ENCODE measurements around the gene NEUROD1. TPM values are rescaled to one million over a fixed set of nuclear protein-coding genes. Genes with fewer than 3 reads are reported as not detected.

Gene NEUROD1
- polyA plus RNA-seq, 1 donor, result not detected

DNA sequence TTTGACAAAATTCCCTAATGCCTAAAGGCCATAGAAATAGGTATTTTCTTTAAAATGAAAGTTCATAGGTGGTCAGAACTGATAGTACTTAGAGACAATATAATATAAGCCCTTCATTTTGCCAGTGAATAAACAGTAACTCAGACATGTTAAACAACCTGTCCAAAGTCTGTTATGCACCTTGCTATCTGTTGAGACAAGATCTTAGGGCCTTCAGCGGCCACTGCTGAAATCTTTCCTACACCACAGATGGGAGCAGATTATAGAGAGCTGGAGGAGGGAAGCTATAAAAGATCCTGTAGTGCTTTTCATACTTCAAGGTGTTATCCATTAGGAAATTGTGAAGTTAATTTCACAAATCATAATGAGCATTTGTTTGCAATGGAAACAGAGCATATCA is 37.2 kb downstream of the NEUROD1 start:
- DNase-seq (ENCODE audit: low read depth), result no peak

DNA sequence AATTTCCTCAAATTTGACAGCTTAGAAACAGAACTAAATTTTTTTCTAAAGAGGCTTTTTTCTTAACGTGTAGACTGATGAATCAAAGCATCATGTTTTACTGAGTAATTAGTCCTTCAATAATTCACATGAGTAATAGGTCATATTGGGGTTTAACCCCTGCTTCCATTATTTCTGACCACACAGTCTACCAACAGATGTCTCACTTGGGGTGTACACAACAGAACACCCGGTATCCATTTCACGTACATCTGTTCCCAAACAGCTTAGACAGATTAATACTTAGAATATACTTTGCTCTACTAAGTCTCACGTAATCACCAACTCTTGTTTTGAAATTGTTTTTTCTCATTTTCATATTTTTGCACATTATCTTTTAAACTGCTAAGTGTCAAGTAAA is 38.2 kb downstream of the NEUROD1 start:
- no peak for DNase-seq (ENCODE audit: low read depth)

DNA sequence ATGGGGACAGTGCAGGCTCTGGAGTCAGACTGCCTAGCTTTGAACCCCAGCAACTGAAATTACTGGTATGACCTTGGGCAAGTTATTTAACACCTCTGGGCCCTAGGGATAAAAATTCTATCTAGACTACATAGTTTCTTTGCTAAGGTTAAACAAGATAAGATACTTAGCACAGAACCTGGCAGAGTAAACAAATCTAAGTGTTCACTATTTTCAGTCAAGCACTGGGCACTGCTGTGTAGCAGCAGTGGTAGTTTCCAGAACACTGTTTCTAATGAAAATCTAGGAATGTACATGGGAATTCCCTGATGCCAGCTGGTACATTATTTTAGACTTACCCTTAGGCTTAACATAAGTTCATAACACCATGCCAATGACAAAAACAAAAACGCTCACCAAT is 40.6 kb downstream of the NEUROD1 start:
- DNase-seq (ENCODE audit: low read depth), result no peak

DNA sequence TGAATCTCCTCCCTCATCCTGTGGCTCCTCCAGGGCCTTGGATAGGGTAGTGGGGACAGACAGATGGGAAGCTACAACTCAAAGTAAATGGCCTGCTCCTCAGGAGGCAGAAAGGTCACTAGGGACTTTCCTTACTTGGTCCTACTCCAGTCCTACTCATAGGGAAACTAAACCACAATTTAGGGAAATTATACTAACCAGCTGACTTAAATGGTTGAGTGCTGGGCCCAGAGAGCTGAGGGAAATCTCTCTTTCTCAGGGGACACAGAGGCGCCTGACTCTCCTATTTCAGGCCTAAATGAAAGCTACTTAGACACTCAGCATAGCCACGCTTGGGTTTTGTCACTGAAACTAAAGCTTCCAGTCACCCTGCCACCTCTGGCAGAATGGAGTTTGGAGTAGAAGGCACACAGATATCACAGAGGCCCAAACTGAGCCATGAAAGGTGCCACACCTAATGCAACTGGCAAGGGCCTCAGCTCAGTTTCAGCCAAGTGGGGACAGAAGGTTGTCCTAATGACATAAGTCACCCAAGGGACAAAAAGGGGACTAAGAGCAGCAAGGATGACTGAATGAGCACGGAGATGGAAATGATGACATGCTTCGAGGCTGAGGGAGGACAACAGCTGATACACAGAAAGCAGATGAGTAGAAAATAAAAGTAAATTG is 47.5 kb downstream of the NEUROD1 start:
- DNase-seq (ENCODE audit: low read depth), result no peak

DNA sequence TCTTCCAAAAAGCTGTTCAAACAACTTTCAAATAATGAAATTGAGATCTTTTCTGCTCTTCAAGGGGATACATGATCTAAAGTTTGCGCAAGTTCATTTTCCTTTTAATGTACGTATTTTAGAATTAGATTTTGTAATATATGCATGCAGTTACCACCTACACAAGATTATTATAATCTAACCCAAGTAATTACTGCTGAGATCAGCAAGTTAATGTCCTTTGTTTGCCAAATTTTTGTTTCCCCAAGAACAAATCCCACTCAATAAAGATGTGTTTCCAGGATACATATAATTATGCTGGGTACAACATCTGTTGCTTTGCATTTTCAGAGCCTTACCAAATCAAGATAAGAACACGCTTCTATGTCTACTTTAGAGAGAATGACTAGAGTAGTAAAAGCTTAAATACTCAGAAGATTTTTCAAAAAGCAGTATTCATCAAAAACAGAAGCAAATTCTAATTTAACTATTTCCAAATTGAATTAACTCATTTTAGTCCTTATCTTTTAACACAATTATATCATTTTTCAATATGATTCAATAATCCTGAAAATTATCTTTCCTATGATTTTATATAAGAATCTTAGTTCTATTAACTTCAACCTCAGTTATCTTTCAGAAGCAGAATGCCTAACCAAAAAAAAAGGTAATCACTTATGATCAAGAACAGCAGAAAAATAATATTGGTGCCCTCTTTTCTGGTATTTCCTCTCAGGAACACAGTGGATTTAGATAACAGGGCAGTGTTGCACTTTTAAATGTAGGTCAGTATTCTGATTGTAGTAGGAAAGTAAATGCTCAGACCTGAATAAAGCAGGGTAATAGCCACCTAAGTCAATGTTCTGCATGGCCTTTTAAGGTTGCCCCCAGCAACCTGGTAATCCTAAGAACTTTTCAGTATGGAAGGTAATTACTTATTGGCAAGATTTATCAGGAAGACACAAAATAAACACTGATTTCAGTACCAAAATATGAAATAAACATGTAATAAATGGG is 51.4 kb downstream of the NEUROD1 start:
- DNase-seq (ENCODE audit: low read depth), result no peak

DNA sequence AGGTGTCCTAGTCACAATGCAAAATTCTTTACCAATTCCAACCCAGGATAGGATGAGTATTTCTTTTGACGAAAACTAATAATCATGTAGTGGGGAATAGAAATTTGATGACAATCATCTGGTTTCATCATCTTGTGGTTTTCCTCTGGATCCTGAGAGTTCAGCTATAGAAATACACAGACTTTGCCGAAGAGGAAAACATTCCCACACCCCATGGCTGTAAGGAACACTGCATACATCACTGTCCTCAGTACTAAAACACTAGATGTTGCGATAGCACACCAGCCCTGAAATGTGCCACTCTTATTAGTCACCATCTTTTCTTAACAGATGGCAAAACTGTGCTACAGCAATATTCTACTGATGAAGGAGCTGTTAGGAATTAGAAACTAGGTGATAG is 52.8 kb downstream of the NEUROD1 start:
- no peak for DNase-seq (ENCODE audit: low read depth)

DNA sequence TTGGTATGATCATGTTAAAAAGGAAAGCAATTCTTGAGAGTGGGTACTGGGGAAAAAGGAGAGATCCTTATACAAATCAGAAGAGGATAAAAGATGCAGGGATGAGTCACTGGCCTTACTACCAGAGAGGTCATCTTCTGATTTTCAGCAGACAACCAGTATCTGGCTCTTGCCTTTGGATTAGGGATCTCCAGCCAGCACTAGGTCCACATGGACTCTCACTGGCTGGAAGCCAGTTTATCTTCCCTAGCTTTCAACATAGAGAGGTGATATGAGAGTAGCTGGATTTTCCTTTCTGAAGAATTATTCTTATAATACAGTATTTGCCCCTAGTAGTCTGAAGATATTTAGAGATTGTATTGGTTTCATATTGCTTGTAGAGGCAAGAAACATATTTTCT is 53.6 kb downstream of the NEUROD1 start:
- no peak for DNase-seq (ENCODE audit: low read depth)

Other genes starting within 250 kb of the NEUROD1 start
- gene ITGA4, start 223.1 kb downstream of the NEUROD1 start, polyA plus RNA-seq (ENCODE audit: insufficient read length), result 20.5 TPM
- 6.7 TPM for gene CERKL, start 23.4 kb downstream of the NEUROD1 start, polyA plus RNA-seq (ENCODE audit: insufficient read length)
- gene ITPRID2, start 211.2 kb upstream of the NEUROD1 start, polyA plus RNA-seq (ENCODE audit: insufficient read length), result 56.1 TPM